KMS-11 (cell line): Measurements from ENCODE around the gene NSF.

Source experiments
- H2AFZ ChIP-seq: fragments of 200-600 bp; sonication (generic); 2 replicates; pipeline ENCODE4 v1.6.1; 2016; ENCODE audit warnings: antibody characterized with exemption, mixed run types, low read depth
- H3K27ac ChIP-seq: fragments of 200-600 bp; sonication (generic); 2 replicates; pipeline ENCODE4 v1.6.1; 2016; ENCODE audit warnings: mild to moderate bottlenecking, mixed run types
- H3K27me3 ChIP-seq: fragments of 200-600 bp; sonication (generic); 2 replicates; pipeline ENCODE4 v1.6.1; 2017; ENCODE audit warnings: mild to moderate bottlenecking, low read depth, mixed run types, moderate library complexity; ENCODE audit not compliant: insufficient read depth
- H3K36me3 ChIP-seq: fragments of 200-600 bp; sonication (generic); 2 replicates; pipeline ENCODE4 v1.6.1; 2017; ENCODE audit warnings: mild to moderate bottlenecking, mixed run types; ENCODE audit not compliant: insufficient read depth
- H3K4me1 ChIP-seq: fragments of 200-600 bp; sonication (generic); 2 replicates; pipeline ENCODE4 v1.6.1; 2016; ENCODE audit warnings: mild to moderate bottlenecking, low read depth, mixed run types; ENCODE audit not compliant: poor library complexity, severe bottlenecking
- H3K4me2 ChIP-seq: fragments of 200-600 bp; sonication (generic); 2 replicates; pipeline ENCODE4 v1.7.0; 2016; ENCODE audit warnings: mild to moderate bottlenecking, mixed run types
- H3K4me3 ChIP-seq: fragments of 200-600 bp; sonication (generic); IDR thresholded peaks from 2 replicates; pipeline ENCODE4 v1.6.1; 2017; ENCODE audit warnings: low read depth, low read length, mixed read lengths; ENCODE audit not compliant: insufficient read depth
- H3K79me2 ChIP-seq: fragments of 200-600 bp; sonication (generic); 2 replicates; pipeline ENCODE4 v1.6.1; 2016; ENCODE audit warnings: low read depth, mixed run types; ENCODE audit not compliant: insufficient read depth
- H3K9ac ChIP-seq: fragments of 200-600 bp; sonication (generic); 2 replicates; pipeline ENCODE4 v1.6.1; 2016; ENCODE audit warnings: mild to moderate bottlenecking, mixed run types
- H4K20me1 ChIP-seq: fragments of 200-600 bp; sonication (generic); 2 replicates; pipeline ENCODE4 v1.6.1; 2016; ENCODE audit warnings: mild to moderate bottlenecking, mixed run types; ENCODE audit not compliant: insufficient read depth
- TF ChIP-seq, protein P1 (sequence below): fragments of 200-600 bp; sonication (generic); conservative IDR thresholded peaks from 2 replicates; pipeline ENCODE4 v1.6.1; 2017; ENCODE audit warnings: low read depth, mild to moderate bottlenecking, antibody characterized with exemption, low read length, moderate library complexity, mixed read lengths

Gene NSF

DNA sequence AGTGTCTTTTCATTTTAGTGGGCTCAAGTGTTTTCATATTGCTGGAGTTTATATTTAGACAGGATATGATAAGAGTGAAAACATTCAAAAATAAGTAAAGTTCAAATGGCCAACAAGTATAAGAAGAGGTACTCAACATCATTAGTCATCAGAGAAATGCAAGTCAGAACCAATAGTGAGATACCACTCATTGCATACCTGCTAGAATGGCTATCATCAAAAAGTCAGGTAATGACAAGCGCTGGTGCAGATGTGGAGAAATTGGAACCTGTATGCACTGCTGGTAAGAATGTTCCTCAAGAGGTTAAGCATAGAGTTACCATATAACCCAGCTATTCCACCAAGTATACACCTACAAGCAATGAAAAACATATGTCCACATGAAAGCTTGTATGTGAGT, 140.2 kb downstream of the NSF start:
- H4K20me1 ChIP-seq = no peaks in the 10 kb centered on the region
- no peaks in the 10 kb centered on the region for H3K79me2 ChIP-seq
- no peak overlapping the region for H3K27ac ChIP-seq
- no peak overlapping the region for H3K9ac ChIP-seq
- no peaks in the 10 kb centered on the region for H3K4me1 ChIP-seq
- H3K36me3 ChIP-seq = no peaks in the 10 kb centered on the region
- no peaks in the 10 kb centered on the region for H3K27me3 ChIP-seq
- H2AFZ ChIP-seq = no peak overlapping the region
- TF ChIP-seq, protein P1, sequence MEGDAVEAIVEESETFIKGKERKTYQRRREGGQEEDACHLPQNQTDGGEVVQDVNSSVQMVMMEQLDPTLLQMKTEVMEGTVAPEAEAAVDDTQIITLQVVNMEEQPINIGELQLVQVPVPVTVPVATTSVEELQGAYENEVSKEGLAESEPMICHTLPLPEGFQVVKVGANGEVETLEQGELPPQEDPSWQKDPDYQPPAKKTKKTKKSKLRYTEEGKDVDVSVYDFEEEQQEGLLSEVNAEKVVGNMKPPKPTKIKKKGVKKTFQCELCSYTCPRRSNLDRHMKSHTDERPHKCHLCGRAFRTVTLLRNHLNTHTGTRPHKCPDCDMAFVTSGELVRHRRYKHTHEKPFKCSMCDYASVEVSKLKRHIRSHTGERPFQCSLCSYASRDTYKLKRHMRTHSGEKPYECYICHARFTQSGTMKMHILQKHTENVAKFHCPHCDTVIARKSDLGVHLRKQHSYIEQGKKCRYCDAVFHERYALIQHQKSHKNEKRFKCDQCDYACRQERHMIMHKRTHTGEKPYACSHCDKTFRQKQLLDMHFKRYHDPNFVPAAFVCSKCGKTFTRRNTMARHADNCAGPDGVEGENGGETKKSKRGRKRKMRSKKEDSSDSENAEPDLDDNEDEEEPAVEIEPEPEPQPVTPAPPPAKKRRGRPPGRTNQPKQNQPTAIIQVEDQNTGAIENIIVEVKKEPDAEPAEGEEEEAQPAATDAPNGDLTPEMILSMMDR = no peak
- H3K4me2 ChIP-seq = no peak overlapping the region
- no peak overlapping the region for H3K4me3 ChIP-seq

DNA sequence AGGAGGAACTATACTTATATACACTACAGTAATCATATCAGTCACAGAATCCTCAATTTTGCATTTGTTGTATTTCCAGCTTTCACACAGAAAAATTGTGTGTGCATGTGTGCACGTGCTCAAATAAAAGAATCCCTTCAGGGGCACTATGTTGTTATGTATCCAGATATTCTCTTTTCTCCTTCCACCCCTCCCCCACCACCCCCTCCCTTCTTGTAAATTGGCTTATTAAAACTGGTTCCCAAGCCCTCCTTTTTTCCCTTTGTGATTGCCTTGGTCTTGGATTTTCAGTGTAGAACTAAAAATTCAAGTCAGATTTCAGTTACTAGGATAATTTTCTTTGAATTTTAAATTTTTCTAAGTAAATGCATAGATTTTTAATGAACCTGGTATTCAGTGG, 141.7 kb downstream of the NSF start:
- TF ChIP-seq, protein P1 = no peak
- Histone ChIP-seq H2AFZ (no peak overlapping the region), H3K9ac (no peak overlapping the region), H3K4me1 (no peaks in the 10 kb centered on the region), H3K36me3 (no peaks in the 10 kb centered on the region), H3K27me3 (no peaks in the 10 kb centered on the region), H3K79me2 (no peaks in the 10 kb centered on the region), H4K20me1 (no peaks in the 10 kb centered on the region), H3K4me3 (no peak overlapping the region), H3K4me2 (no peak overlapping the region), H3K27ac (no peak overlapping the region)

DNA sequence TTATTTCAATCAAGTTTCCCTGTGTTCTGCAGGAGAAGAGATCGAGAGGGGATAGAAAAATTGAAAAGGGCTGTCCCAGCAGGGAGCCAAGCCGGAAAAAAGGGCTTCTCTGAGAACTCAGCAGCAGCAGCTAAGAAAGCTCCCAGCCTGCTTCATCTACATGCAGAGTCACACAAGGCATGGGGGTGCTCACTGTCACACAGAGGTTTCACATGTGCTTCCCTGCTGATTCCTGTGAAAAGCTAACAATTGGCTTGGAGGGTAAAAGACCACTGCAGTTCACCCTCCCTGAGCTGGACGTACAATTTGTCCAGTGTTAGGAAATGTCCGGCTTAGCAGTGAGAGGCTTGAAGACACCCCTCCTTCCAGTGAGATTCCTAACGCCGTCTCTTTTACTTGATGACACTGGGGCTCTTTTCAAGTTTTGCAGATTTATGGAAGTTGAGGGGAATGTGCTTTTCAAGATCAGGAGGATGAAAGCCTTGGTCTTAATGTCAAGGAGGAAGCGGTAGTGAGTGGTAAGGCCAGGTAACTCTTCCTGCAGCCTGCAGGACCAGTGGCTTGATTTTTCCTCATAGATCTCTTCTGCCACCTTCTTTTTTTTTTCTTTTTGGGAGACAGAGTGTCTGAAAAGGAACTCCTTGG, 142.4 kb downstream of the NSF start:
- Histone ChIP-seq H4K20me1 (no peaks in the 10 kb centered on the region), H3K27me3 (no peaks in the 10 kb centered on the region), H3K4me2 (no peak overlapping the region), H3K27ac (no peak overlapping the region), H3K36me3 (no peaks in the 10 kb centered on the region), H3K4me1 (no peaks in the 10 kb centered on the region), H3K4me3 (no peak overlapping the region), H3K9ac (no peak overlapping the region), H2AFZ (no peak overlapping the region), H3K79me2 (no peaks in the 10 kb centered on the region)
- TF ChIP-seq, protein P1 = no peak

DNA sequence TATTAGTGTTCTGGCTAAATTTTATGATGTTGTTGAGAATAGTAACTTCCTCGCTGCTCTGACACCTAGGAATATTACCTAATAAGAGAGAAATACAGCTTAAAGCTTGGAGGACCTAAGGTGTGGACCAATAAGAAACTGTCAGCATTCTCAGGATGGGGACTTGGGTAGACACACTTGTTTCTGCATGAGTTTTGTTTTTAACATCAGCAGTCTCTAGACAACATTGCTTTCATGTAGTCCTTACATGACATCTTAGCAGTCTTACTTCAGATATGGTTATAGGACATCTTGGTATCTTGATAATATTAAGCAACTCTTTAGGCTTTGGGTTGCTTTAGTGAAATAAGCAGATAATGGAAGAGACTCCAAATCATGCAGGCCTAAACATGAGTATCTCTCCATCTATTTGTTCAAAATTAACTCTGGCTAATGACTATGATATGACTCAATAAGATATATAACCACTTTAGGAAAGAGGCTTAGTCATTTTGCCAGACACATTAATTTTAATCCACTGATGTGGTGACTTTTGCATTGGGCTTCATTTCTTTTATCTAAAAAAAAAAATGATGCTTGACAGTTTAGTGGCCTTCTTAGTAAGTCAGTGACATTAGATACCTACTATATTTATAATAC, 143.5 kb downstream of the NSF start:
- no peaks in the 10 kb centered on the region for H3K4me1 ChIP-seq

More for the DNA sequence above, 143.5 kb downstream of the NSF start:
- Histone ChIP-seq H3K9ac (no peak overlapping the region), H4K20me1 (no peaks in the 10 kb centered on the region), H3K27me3 (no peaks in the 10 kb centered on the region), H3K4me3 (no peak overlapping the region), H3K36me3 (no peaks in the 10 kb centered on the region), H3K4me2 (no peak overlapping the region), H3K27ac (no peak overlapping the region), H2AFZ (no peak overlapping the region), H3K79me2 (no peaks in the 10 kb centered on the region)
- TF ChIP-seq, protein P1 = no peak
